ENCODE results near the gene POLN.

Gene POLN

DNA sequence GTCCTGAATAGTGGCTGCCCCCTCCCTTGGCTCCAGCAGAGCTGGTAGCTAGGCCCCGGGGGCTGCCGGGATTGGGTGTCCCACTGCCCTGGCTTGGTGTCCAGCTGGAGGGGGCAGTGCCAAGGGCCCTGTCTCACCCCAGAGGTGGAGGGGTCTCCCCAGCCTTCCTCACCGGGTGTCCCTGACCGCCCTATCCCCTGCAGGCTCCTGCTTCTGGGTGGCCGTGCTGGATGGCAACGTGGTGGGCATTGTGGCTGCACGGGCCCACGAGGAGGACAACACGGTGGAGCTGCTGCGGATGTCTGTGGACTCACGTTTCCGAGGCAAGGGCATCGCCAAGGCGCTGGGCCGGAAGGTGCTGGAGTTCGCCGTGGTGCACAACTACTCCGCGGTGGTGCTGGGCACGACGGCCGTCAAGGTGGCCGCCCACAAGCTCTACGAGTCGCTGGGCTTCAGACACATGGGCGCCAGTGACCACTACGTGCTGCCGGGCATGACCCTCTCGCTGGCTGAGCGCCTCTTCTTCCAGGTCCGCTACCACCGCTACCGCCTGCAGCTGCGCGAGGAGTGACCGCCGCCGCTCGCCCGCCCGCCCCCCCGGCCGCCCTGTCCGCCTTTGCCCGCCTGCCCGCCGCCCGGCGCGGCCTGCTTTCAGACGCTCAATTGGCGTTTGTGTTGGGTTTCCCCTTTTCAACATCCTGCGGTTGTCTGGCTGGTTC, 178.2 kb downstream of the POLN start:
- peak; percentile 63 for DNase-seq (ENCODE audit: low spot score)

GRCh38 chr4:2062808-2063524, 179.0 kb downstream of the POLN start:
- H3K36me3 ChIP-seq (ENCODE audit: low read depth), result no peaks in the 10 kb centered on the region
- ATAC-seq (ENCODE audit: low read depth) (no peak), DNase-seq (ENCODE audit: low spot score) (no peak)
- H3K4me3 ChIP-seq (ENCODE audit: severe bottlenecking), result no peak overlapping the region
- no peaks in the 10 kb centered on the region for H3K9me3 ChIP-seq (ENCODE audit: severe bottlenecking)
- TF ChIP-seq CTCF (IDR thresholded peaks at IDR 0.05; ENCODE audit: poor library complexity, severe bottlenecking), result no peak
- H3K27ac ChIP-seq (ENCODE audit: poor library complexity, severe bottlenecking), result no peak overlapping the region
- peaks cover 8% of the 10 kb centered on the region for H3K27me3 ChIP-seq (ENCODE audit: insufficient read depth, poor library complexity, severe bottlenecking)
- H3K4me1 ChIP-seq (ENCODE audit: insufficient read depth, poor library complexity, severe bottlenecking), result no peaks in the 10 kb centered on the region

More for the DNA sequence above, 178.2 kb downstream of the POLN start:
- TF ChIP-seq CTCF (IDR thresholded peaks at IDR 0.05; ENCODE audit: poor library complexity, severe bottlenecking), result no peak
- no peak for ATAC-seq (ENCODE audit: low read depth)
- Histone ChIP-seq H3K9me3 (ENCODE audit: severe bottlenecking) (no peaks in the 10 kb centered on the region), H3K4me1 (ENCODE audit: insufficient read depth, poor library complexity, severe bottlenecking) (no peaks in the 10 kb centered on the region), H3K27me3 (ENCODE audit: insufficient read depth, poor library complexity, severe bottlenecking) (peaks cover 4% of the 10 kb centered on the region), H3K4me3 (ENCODE audit: severe bottlenecking) (no peak overlapping the region), H3K36me3 (ENCODE audit: low read depth) (no peaks in the 10 kb centered on the region), H3K27ac (ENCODE audit: poor library complexity, severe bottlenecking) (no peak overlapping the region)

DNA sequence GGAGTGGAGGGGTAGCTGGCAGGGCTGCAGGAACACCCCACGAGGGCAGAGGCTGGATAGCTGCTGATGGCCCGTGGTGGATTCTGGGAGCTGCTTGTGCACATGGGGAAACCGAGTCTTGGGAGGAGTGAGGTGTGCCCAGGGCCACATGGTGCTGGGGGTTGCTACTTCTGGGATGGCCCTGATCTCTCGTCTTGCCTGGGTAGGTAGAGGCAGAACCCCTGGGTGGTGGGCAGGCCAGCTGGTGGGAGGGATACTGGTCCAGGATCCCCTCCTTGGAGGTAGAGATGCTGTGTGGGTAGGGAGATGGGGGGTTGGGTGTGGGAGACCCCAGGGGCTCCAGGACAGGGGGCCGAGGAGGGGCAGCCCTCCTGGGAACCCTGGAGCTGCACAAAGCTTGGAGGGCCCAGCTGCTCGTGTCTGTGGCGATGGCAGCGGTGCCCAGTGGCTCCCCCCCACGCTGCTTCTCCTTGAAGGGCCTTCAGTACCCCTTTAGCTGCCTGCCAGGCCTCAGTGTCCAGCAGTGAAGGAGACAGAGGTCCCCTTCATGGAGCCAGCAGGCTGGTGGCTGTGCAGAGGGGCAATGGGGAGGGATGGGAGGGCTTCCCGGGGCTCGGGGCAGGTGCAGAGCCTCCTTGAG, 179.6 kb downstream of the POLN start:
- no peak for ATAC-seq (ENCODE audit: low read depth)
- Histone ChIP-seq H3K9me3 (ENCODE audit: severe bottlenecking) (no peaks in the 10 kb centered on the region), H3K27me3 (ENCODE audit: insufficient read depth, poor library complexity, severe bottlenecking) (peaks cover 14% of the 10 kb centered on the region), H3K27ac (ENCODE audit: poor library complexity, severe bottlenecking) (no peak overlapping the region), H3K36me3 (ENCODE audit: low read depth) (no peaks in the 10 kb centered on the region), H3K4me1 (ENCODE audit: insufficient read depth, poor library complexity, severe bottlenecking) (no peaks in the 10 kb centered on the region), H3K4me3 (ENCODE audit: severe bottlenecking) (no peak overlapping the region)
- TF ChIP-seq CTCF (IDR thresholded peaks at IDR 0.05; ENCODE audit: poor library complexity, severe bottlenecking), result no peak
- DNase-seq (ENCODE audit: low spot score), result peak; percentile 57

- no peak for ATAC-seq (ENCODE audit: low read depth)
Measured at GRCh38 chr4:2061186-2062131, 180.5 kb downstream of the POLN start.

More at GRCh38 chr4:2061186-2062131, 180.5 kb downstream of the POLN start:
- Histone ChIP-seq H3K9me3 (ENCODE audit: severe bottlenecking) (no peaks in the 10 kb centered on the region), H3K27ac (ENCODE audit: poor library complexity, severe bottlenecking) (no peak overlapping the region), H3K4me3 (ENCODE audit: severe bottlenecking) (no peak overlapping the region), H3K4me1 (ENCODE audit: insufficient read depth, poor library complexity, severe bottlenecking) (no peaks in the 10 kb centered on the region), H3K36me3 (ENCODE audit: low read depth) (no peaks in the 10 kb centered on the region), H3K27me3 (ENCODE audit: insufficient read depth, poor library complexity, severe bottlenecking) (peaks cover 23% of the 10 kb centered on the region)
- peak; percentile 56 for DNase-seq (ENCODE audit: low spot score)
- TF ChIP-seq CTCF (IDR thresholded peaks at IDR 0.05; ENCODE audit: poor library complexity, severe bottlenecking), result no peak
